LNCAP (cell line): ENCODE data around the gene PRKD3.

Experiments used
- CTCF ChIP-seq: fragments of 450-650 bp; IDR thresholded peaks from 2 replicates; pipeline ENCODE4 v1.5.1; 2017; ENCODE audit warnings: mild to moderate bottlenecking

The PRKD3 gene

DNA sequence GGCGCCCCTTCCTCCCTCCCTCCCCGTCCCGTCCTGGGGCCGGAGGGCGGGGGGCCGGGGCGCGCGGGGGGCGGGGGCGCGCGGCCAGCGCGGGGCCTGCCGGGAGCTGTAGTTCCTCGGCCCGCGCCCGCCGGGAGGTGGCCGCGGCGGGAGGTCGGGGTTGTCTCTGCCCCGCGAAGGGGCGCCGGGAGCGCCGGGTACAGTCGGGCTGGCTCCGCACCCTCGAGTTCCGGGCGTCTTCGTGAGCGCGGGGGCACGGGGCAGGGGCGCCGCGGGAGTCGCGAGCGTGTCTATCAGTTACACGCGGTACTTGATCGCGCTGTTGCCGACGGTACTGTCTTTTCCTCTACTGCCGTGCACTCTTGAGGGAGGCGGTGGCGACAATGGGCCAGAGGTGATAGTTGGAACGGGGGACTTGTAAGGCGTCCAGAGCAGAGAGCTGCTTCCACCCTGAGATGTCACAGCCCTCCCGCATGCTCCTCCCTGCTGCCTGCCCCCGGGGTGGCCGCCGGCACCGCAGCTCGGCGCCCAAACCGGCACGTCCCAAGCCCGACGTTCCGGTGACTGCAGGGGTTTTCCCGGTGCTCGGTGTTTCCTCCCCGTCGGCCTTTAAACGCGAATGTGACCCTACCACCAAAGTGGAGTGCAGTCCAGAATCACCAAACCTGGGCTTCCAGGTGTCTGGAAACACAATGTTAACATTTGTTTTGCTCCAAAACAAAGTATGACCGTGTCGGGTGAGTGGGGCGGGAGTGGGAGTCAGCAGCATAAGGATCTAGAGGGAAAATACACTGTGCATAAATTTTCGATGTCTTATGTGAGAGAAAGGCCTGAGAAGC lies at the start of gene PRKD3:
TSS of gene PRKD3 (minus strand) at position 48 of the 839 bp plus-strand sequence. CDS start 8,309 bp downstream, outside the sequence.
- no peak for TF ChIP-seq CTCF

DNA sequence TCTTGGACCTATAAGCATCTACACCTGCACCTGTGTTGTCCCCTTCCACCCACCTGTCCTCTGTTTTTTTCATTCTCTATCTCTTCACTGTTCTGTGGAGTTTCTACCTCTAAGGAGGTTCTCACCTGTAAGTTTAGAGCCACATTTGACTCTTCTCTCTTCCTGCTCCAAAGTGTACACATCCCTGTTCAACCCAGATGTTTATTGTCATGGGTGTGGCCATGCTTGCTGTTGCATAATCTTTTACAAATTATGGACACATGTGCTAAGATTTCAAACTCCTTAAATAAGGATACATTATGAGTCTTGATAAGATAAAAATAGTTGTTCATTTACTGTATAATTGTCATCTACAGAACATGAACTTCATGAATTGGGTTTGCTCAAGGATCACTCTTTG lies 47.4 kb upstream of the PRKD3 start:
- no peak for TF ChIP-seq CTCF

- TF ChIP-seq CTCF: no peak
Observed at GRCh38 chr2:37370666-37371065, 46.0 kb upstream of the PRKD3 start.

GRCh38 chr2:37367984-37368383 lies 43.4 kb upstream of the PRKD3 start:
- no peak for TF ChIP-seq CTCF

- TF ChIP-seq CTCF: no peak
Observed at GRCh38 chr2:37367310-37367709, 42.7 kb upstream of the PRKD3 start.

DNA sequence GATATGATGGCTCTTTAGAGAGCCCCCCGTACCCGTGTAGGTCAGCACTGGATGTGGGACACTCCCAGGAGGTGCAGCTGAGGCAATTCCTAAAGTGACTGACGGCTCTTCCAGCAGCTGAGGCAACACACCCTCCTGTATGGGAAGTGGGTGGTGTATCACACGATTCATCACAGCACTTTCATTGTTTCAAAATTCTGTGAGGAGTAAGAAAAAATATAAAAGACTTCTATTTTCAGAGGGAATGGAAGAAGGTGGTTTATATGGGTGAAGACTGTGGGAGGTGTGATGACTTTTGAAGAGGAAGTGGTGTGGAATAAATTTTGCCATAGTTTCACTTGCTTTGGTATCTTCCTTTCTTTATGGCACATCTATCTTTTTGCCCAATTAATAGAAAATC lies 42.1 kb upstream of the PRKD3 start:
- TF ChIP-seq CTCF: no peak

DNA sequence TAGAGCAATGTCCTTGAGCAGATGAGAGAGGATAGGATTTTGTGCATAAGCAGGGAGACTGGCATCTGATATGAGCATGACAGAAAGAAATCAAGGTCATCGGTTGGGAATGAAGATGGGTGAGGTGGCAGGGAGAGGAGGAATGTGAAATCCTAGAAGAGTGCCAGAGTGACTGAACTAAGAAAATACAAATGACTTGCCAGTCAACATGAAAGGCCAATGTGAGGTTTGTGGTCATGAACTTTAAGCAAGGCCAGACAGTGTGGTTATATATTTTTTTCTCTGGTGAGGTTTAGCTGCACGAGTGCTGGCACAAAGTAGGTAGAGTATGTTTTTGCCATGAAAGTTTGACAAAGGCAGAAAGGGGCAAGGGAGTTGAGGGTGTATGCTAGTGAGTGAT lies 41.0 kb upstream of the PRKD3 start:
- no peak for TF ChIP-seq CTCF
